Ovary (tissue), 3 donors: Measurements from ENCODE around the gene REEP6.

ENCODE experiments used
- POLR2A ChIP-seq: fragments of 450-650 bp; IDR thresholded peaks from one replicate; pipeline ENCODE4 v1.6.1; 2017; ENCODE audit warnings: antibody characterized with exemption, mild to moderate bottlenecking, moderate library complexity
- TF ChIP-seq, protein P1 (sequence below), 3 donors: fragments of 450-650 bp in 2 of 3; fragments of 200-600 bp in 1 of 3; IDR thresholded peaks; one replicate each; pipeline versions ENCODE4 v1.5.1 to v1.8.0; 2016 to 2022; ENCODE audit warnings: antibody characterized with exemption in 3 of 3, mild to moderate bottlenecking in 1 of 3
- donor health status: DM: no; HTN: no; CAD: no.

DNA sequence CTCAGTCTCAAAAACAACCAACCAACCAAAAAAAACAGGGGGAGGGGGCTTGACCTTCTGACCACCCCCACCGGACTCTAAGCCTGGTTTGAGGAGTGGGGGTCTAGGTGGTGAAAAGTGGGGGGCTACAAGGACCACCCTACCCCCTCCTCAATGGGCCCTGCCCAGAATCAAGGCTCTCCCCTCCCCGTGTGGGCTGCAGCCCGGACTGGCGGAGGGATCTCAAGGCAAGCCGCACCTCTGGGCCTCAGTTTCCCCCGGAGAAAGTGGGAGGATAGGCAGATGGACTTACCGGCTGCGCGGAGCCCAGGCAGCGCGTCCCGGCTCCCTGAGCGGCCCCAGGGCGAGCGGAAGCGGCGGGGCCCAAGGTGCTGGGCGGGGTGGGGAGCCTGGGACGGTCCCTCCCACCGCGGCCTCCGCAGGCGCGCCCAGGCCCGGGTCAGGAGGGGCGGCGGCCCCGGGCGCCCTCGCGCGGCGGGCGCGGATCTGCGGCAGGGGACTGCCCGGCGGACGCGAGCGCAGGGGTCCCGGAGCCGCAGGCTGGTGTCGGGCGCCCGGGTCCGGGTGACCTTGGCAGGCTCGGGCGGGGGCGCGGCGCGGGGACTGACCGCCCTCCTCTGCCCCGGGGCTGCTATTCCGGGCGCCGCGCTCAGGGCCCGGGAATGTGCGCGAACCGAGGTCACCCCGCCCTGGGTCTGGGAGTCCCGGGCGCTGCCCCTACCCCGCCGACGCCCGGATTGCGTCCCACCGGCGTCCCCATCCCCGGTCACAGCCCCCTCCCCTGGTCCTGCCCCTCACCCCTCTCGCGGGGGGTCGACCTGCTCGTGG is 21.9 kb downstream of the REEP6 start, which contains the start of gene ADAMTSL5:
- TF ChIP-seq, protein P1, sequence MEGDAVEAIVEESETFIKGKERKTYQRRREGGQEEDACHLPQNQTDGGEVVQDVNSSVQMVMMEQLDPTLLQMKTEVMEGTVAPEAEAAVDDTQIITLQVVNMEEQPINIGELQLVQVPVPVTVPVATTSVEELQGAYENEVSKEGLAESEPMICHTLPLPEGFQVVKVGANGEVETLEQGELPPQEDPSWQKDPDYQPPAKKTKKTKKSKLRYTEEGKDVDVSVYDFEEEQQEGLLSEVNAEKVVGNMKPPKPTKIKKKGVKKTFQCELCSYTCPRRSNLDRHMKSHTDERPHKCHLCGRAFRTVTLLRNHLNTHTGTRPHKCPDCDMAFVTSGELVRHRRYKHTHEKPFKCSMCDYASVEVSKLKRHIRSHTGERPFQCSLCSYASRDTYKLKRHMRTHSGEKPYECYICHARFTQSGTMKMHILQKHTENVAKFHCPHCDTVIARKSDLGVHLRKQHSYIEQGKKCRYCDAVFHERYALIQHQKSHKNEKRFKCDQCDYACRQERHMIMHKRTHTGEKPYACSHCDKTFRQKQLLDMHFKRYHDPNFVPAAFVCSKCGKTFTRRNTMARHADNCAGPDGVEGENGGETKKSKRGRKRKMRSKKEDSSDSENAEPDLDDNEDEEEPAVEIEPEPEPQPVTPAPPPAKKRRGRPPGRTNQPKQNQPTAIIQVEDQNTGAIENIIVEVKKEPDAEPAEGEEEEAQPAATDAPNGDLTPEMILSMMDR (IDR thresholded peaks at IDR 0.05), result no peak
- no peak for TF ChIP-seq POLR2A
